Stimulated activated CD4-positive, alpha-beta T cell treated with anti-CD3 and anti-CD28 coated beads, Interleukin-15, amount 100 ng/mL, for 24 hours (primary cell): ENCODE results near the gene UBASH3B.
"Not testable (repeated sequence)": the region's sequence is repeated elsewhere in the genome, so short reads cannot be mapped to it uniquely, and the experiment has no call there.

Experiments used
- DNase-seq: peaks from one replicate; pipeline ENCODE4 v3.0.0-alpha.2; 2020

The UBASH3B gene

GRCh38 chr11:122820158-122820557 lies 164.6 kb downstream of the UBASH3B start:
- DNase-seq, result no peak

DNA sequence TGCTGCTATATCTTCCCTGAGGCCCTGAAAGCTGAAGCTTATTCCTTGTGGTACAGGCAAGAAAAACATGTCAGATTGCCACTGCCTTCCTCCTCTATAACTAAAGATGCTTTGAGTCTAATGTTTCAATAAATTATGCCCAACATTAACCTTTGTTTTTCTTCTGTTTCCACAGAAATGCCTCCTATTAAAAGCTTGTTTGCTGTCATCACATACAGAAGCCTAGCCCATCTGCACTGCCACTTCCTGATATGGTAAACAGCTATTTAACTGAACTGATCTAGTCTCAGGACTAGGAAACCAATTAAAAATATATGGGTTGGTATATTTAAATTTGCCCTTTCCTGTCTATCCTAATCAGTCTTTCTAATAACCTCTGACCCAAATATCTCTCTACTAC lies 165.6 kb downstream of the UBASH3B start:
- no peak for DNase-seq

GRCh38 chr11:122822241-122822640 lies 166.7 kb downstream of the UBASH3B start:
- DNase-seq, result no peak

GRCh38 chr11:122823564-122823963 lies 168.0 kb downstream of the UBASH3B start:
- no peak for DNase-seq

DNA sequence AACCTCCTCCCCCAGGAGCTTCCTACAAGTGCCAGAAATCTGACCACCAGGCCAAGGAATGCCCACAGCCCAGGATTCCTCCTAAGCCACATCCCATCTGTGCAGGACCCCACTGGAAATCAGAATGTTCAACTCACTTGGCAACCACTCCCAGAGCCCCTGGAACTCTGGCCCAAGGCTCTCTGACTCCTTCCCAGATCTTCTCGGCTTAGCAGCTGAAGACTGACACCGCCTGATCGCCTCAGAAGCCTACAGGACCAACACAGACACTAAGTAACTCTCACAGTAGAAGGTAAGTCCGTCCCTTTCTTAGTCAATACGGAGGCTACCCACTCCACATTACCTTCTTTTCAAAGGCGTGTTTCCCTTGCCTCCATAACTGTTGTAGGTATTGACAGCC lies 173.8 kb downstream of the UBASH3B start:
- not testable (repeated sequence) for DNase-seq

GRCh38 chr11:122832297-122832696 lies 176.8 kb downstream of the UBASH3B start:
- DNase-seq, result not testable (repeated sequence)

GRCh38 chr11:122832721-122833470 lies 177.4 kb downstream of the UBASH3B start:
- no peak for DNase-seq

- no peak for DNase-seq
These were observed 178.4 kb downstream of the UBASH3B start for GRCh38 chr11:122833846-122834464.

- DNase-seq, result no peak
These were observed 181.4 kb downstream of the UBASH3B start for GRCh38 chr11:122836916-122837315.

GRCh38 chr11:122837528-122838346 lies 182.2 kb downstream of the UBASH3B start:
- no peak for DNase-seq

- DNase-seq, result peak; percentile 45
These were observed 188.0 kb downstream of the UBASH3B start for GRCh38 chr11:122843281-122844141.

DNA sequence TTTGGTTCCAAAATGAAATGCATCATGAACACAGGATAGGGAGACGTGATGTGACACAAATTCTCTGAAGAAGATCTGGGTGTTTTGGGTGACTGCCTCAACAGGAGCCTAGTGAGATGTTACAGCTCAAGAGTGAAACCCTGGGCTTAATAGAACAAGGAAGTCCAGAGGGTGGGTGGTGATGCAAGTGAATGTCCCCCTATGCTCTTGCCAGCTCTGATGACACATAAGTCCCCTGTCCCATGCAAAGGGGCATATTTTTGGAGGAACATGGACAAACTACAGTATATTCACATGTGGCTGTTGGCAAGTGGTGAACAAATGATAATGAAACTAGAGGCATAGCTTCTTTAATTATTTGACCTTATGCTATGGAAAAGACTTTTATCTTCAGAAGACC lies 191.9 kb downstream of the UBASH3B start:
- DNase-seq, result no peak

DNA sequence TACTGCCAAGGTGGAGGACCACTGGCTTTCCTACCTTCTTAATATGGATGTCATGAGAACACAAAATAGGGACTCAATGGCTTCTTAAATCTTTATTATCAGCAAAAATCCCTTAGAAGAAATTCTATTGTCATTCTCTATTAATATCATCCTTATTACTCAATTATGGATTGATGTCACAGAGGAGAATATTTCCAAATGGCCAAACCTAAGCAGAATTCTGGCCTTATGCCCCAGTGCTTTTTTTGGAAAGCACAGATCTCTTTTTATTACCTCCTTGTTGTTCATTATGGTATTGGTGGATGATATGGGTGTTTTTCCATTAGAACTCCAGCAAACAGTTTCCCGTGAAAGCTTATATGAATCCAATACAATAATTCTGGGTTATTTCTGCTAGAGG lies 192.7 kb downstream of the UBASH3B start:
- DNase-seq, result no peak

GRCh38 chr11:122850076-122850631 lies 194.6 kb downstream of the UBASH3B start:
- DNase-seq, result peak; percentile 50

GRCh38 chr11:122851366-122851966 lies 195.9 kb downstream of the UBASH3B start:
- DNase-seq, result no peak

DNA sequence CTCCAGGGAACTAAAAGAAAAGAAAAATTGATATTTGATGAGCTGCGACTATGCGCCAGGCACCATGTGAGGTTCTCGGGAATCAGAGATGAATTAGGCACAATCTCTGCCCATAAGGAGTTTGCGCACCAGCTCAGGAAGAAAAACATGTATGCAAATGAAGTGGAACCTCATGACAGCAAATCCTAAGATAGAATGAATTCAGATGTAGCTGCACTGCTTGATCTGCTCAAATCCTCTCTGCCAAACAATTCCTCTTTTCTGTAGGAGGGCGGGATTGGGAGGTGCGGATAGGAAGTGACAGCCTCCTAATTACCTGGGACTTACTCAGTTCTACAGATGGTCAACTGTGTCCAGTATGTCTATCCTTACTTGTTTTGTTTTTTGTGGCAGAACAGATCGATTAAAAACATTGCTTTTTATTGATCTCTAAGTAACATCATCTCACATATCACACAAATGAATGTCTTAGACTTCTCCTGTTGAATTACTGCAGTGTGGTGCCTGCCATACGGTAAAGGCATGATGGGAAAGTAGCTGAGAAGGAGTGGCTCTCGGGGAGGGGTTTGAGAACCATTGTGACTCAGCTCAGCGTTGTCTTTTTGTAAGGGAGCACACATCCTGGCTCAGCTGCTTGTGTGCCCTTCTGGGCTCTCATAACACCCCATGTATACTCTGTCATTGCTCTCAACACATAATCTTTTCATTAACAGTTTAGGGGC lies 196.7 kb downstream of the UBASH3B start:
- DNase-seq, result peak; percentile 46

GRCh38 chr11:122852796-122853160 lies 197.3 kb downstream of the UBASH3B start:
- DNase-seq, result no peak

- DNase-seq, result no peak
These were observed 197.7 kb downstream of the UBASH3B start for GRCh38 chr11:122853261-122853660.

DNA sequence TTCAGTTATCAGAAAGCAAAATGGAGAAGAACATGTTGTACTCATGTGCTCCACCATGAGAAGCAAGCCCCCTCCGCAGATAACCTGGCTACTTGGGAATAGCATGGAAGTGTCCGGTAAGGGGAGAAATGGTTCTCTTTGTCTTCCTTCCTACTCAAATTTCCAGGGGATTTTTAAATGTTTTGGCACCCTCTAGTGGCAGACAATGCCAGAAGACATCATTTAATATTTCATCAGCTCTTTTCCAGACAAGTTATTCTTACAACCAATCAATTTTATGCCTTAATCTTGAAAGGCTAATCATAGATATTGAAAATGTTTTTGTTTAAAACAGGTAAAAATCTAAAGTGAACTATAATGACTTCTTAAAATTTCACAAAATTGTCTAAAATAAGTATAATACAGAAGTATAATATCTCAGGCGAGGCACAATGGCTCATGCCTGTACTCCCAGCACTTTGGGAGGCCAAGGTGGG lies 198.5 kb downstream of the UBASH3B start:
- DNase-seq, result peak; percentile 49

DNA sequence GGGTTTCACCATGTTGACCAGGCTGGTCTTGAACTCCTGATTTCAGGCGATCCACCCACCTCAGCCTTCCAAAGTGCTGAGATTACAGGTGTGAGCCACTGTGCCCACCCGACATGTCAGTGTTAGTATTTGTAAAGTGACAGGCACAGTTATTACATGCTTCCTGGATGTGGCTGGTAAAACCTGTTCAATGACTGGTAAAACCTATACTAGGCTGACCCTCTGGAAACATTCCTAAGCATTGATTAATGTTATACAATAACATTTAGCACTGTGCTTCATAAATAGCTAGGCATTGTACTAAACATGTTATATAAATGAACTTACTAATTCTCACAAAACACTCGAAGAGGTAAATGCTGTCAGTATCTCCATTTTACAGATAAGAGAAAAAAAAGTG lies 206.1 kb downstream of the UBASH3B start:
- no peak for DNase-seq

- no peak for DNase-seq
These were observed 206.6 kb downstream of the UBASH3B start for GRCh38 chr11:122862091-122862490.
